ENCODE results near the gene CLMN. TPM values are rescaled to one million over a fixed set of nuclear protein-coding genes. Genes with fewer than 3 reads are reported as not detected.

CLMN gene
- total and polyA plus RNA-seq, 9 of the 15 experiments (the other 6 are each of a cell fraction or from before 2014, with no cell fraction given): 0.01 to 0.18 (median 0.07) TPM; not detected in 4

DNA sequence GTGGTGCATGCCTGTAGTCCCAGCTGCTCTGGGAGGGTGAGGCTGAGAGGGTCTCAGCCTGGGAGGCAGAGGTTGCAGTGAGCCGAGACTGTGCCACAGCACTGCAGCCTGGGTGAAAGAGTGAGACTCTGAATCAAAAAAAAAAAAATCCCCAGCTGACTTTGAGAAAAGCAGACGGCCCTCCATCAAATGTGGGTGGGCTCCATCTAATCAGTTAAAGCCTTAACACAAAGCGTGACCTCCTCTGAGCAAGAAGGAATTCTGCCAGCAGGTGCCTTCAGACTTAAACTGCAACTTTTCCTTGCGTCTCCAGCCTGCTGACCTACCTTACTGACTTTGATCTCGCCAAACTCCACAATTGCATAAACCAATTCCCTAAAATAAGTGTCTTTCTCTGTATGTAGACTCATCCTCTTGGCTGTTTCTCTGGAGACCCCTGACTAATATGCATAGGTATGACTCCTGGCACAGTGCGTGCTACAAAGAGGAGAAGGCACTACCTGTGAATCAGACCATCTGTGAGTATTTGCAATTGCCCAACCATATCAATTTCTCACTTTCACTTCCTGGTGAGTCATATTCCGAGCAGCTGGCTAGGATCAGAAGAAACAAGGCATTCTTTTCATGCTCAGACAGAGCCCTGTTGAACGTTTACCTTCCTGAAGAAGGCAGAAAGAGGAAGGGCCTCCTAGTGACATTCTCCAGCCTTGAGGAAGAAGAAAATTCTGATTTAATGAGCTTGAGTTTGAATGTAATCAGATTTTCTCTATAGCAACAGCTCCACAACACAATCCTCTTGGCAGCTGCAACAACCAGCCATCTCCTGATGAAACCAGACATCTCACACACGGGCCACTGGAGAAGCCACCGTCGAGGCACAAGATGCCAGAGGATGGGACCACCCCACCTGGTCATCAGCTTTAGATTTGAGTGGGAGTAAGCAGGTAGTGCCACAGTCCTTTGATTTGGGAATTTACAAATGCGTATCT lies 54.3 kb downstream of the CLMN start:
- POLR2A ChIA-PET: no interaction called here
- no peak for TF ChIP-seq PHB2 (IDR thresholded peaks at IDR 0.05; ENCODE audit: low read depth)
- TF ChIP-seq MCM7 (IDR thresholded peaks at IDR 0.05): no peak
- TF ChIP-seq SRSF3 (IDR thresholded peaks at IDR 0.05; ENCODE audit: insufficient read depth, low read length): no peak
- TF ChIP-seq, protein P1, sequence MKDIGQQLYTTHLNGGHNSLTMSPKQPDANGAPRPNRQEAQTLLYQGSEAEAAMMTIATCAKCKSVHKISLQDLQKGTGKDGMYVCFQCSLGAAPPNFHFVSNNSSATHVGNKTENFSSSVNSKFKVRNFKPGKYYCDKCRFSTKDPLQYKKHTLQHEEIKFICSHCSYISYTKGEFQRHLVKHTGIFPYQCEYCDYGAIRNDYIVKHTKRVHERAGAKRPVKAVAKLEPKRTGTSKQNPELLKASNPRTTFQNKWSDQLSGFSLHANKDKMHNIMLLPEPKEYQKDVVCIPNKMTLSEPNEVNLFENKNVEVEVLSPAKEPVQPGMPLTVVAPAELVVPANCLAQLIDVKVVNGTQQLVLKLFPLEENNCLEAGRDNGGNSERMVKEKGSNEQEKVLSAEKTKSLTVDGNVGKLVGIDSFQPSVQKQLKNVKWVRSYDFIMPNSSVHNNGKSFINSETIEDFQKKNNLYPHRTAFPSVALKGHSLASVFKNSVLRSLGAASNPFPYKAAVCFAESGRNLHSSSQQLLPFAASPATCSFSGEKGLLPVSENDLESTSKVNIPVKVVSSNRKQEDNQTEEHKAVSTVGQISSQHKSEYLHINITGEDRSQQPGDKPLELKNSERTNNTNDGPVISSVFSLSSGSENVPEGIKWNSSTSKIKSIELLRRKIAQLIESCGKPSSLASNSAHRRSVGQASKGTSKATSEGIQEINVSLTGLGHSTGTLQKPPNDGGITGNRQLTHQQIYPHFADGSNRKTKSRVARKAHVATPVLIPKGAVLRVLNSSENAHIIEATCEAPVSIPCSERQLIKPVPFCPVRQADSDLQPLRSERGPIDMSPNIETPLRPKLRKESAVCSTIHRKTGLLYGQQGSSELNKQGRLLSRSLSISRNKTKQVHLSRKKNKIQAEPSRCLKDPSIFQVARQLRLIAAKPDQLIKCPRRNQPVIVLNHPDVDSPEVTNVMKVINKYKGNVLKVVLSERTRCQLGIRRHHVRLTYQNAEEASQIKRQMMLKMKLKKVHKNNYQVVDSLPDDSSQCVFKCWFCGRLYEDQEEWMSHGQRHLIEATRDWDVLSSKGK (CRISPR knock-in tag; IDR thresholded peaks at IDR 0.05): no peak
- TF ChIP-seq, protein P2, sequence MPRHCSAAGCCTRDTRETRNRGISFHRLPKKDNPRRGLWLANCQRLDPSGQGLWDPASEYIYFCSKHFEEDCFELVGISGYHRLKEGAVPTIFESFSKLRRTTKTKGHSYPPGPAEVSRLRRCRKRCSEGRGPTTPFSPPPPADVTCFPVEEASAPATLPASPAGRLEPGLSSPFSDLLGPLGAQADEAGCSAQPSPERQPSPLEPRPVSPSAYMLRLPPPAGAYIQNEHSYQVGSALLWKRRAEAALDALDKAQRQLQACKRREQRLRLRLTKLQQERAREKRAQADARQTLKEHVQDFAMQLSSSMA (CRISPR knock-in tag; IDR thresholded peaks at IDR 0.05): no peak
- no peak for TF ChIP-seq BCOR (IDR thresholded peaks at IDR 0.05)
- TF ChIP-seq SIX5 (IDR thresholded peaks at IDR 0.05; ENCODE audit: borderline replicate concordance in 1 of 2, insufficient read depth in 1 of 2, low read depth in 1 of 2, low read length in 2 of 2): no peak
- no peak for TF ChIP-seq EWSR1 (IDR thresholded peaks at IDR 0.05; ENCODE audit: borderline replicate concordance, low read depth, partially characterized antibody)
- no peak for TF ChIP-seq ZNF780A (CRISPR knock-in tag; IDR thresholded peaks at IDR 0.05)
- TF ChIP-seq MEF2A (IDR thresholded peaks at IDR 0.05; ENCODE audit: control insufficient read depth, low read depth, low read length): no peak
- TF ChIP-seq PML (IDR thresholded peaks at IDR 0.05; ENCODE audit: low read length): no peak
- TF ChIP-seq CCNT2 (IDR thresholded peaks at IDR 0.05; ENCODE audit: borderline replicate concordance, extremely low read depth, insufficient read length, low read depth, low read length): no peak
- no peak for TF ChIP-seq FOXP1 (CRISPR knock-in tag; IDR thresholded peaks at IDR 0.05)
- TF ChIP-seq, protein P3, sequence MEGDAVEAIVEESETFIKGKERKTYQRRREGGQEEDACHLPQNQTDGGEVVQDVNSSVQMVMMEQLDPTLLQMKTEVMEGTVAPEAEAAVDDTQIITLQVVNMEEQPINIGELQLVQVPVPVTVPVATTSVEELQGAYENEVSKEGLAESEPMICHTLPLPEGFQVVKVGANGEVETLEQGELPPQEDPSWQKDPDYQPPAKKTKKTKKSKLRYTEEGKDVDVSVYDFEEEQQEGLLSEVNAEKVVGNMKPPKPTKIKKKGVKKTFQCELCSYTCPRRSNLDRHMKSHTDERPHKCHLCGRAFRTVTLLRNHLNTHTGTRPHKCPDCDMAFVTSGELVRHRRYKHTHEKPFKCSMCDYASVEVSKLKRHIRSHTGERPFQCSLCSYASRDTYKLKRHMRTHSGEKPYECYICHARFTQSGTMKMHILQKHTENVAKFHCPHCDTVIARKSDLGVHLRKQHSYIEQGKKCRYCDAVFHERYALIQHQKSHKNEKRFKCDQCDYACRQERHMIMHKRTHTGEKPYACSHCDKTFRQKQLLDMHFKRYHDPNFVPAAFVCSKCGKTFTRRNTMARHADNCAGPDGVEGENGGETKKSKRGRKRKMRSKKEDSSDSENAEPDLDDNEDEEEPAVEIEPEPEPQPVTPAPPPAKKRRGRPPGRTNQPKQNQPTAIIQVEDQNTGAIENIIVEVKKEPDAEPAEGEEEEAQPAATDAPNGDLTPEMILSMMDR (IDR thresholded peaks at IDR 0.05 in 2 of 3, conservative IDR thresholded peaks at IDR 0.05 in 1 of 3; ENCODE audit: insufficient read depth in 2 of 3, low read depth in 1 of 3, low read length in 3 of 3): no peak
- no peak for TF ChIP-seq GATAD2B (IDR thresholded peaks at IDR 0.05; ENCODE audit: borderline replicate concordance)
- no peak for TF ChIP-seq CTBP1 (IDR thresholded peaks at IDR 0.05; ENCODE audit: borderline replicate concordance)

More for the DNA sequence above, 54.3 kb downstream of the CLMN start:
- in situ Hi-C loops (cut with MboI): no loop called here
- FAIRE-seq (no peak), DNase-seq (ENCODE audit: extremely low read depth in 1 of 4, low spot score in 3 of 4) (no peak), ATAC-seq (no peak)
- 0% methylated on average over 12 of the region's 12 CpGs for WGBS (ENCODE audit: insufficient coverage, low coverage, missing lambda C conversion rate)
- no TSS peak for BruUV-seq (replicated peaks)
- Histone ChIP-seq H3K4me3 (no peak overlapping the region), H3K27me3 (ENCODE audit: control insufficient read depth in 2 of 2, insufficient read depth in 2 of 2, low read length in 2 of 2) (peaks cover 0 to 14% of the 10 kb centered on the region in 2 experiments; a peak in 1 of 5 replicates), H3K79me2 (ENCODE audit: control insufficient read depth, insufficient read depth, low read length) (no peaks in the 10 kb centered on the region), H2AFZ (ENCODE audit: low read depth, low read length) (no peak overlapping the region), H3K4me1 (replicated peaks in 1 of 2; ENCODE audit: control insufficient read depth in 2 of 2, insufficient read depth in 2 of 2, low read length in 2 of 2) (no peaks in the 10 kb centered on the region), H3K27ac (ENCODE audit: extremely low read depth, low read depth, low read length) (no peak overlapping the region), H3K9me1 (ENCODE audit: control insufficient read depth, insufficient read depth, low read length) (no peaks in the 10 kb centered on the region), H3K9me3 (replicated peaks; ENCODE audit: control insufficient read depth, insufficient read depth, low read depth, low read length) (no peaks in the 10 kb centered on the region), H4K20me1 (replicated peaks; ENCODE audit: control insufficient read depth, insufficient read depth, low read length) (no peaks in the 10 kb centered on the region), H3K9ac (ENCODE audit: insufficient read depth in 1 of 2, low read depth in 2 of 2, low read length in 2 of 2) (no peak overlapping the region), H3K36me3 (ENCODE audit: control insufficient read depth, insufficient read depth, low read length) (no peaks in the 10 kb centered on the region), H3K4me2 (ENCODE audit: insufficient read depth, low read length) (no peak overlapping the region)
- CTCF ChIA-PET (ENCODE audit: low intra/inter-chr PET ratio): no interaction called here
- intact Hi-C loops (cut with micrococcal nuclease): no loop called here

All from K562 (cell line).